HG02588 (cell line): Measurements from ENCODE around the gene TNFAIP6.
A peak's percentile ranks its signal among the peaks of the same experiment; 100 is the strongest.

ENCODE experiments used
- ATAC-seq: cut with Tn5 transposase; IDR thresholded peaks from one replicate; pipeline ENCODE4 v1.9.1; 2021; ENCODE audit warnings: mild to moderate bottlenecking, moderate library complexity; ENCODE audit not compliant: unreplicated experiment

TNFAIP6 gene

GRCh38 chr2:151359768-151360461, 2.5 kb downstream of the TNFAIP6 start:
- no peak for ATAC-seq

GRCh38 chr2:151361674-151362370, 4.4 kb downstream of the TNFAIP6 start:
- no peak for ATAC-seq

- ATAC-seq = peak; percentile 86
Observed at GRCh38 chr2:151363709-151364108, 6.3 kb downstream of the TNFAIP6 start.

GRCh38 chr2:151367571-151367970, 10.2 kb downstream of the TNFAIP6 start:
- no peak for ATAC-seq

- ATAC-seq = peak; percentile 93
Observed at GRCh38 chr2:151374436-151374835, 17.0 kb downstream of the TNFAIP6 start.

GRCh38 chr2:151379169-151379568, 21.8 kb downstream of the TNFAIP6 start:
- ATAC-seq = no peak

- ATAC-seq = no peak
Observed at GRCh38 chr2:151380580-151381235, 23.3 kb downstream of the TNFAIP6 start.

- ATAC-seq = no peak
Observed at GRCh38 chr2:151381266-151381665, 23.9 kb downstream of the TNFAIP6 start.

- ATAC-seq = no peak
Observed at GRCh38 chr2:151388011-151388410, 30.6 kb downstream of the TNFAIP6 start.

GRCh38 chr2:151391436-151391835, 34.0 kb downstream of the TNFAIP6 start:
- no peak for ATAC-seq

GRCh38 chr2:151394509-151394908, 37.1 kb downstream of the TNFAIP6 start:
- ATAC-seq = no peak

GRCh38 chr2:151395509-151396374, 38.4 kb downstream of the TNFAIP6 start:
- no peak for ATAC-seq

GRCh38 chr2:151399981-151400380, 42.6 kb downstream of the TNFAIP6 start:
- ATAC-seq = no peak

GRCh38 chr2:151401149-151401548, 43.8 kb downstream of the TNFAIP6 start:
- ATAC-seq = no peak

GRCh38 chr2:151403914-151404313, 46.5 kb downstream of the TNFAIP6 start:
- no peak for ATAC-seq

GRCh38 chr2:151405376-151405775, 48.0 kb downstream of the TNFAIP6 start:
- no peak for ATAC-seq

GRCh38 chr2:151407281-151407680, 49.9 kb downstream of the TNFAIP6 start:
- ATAC-seq = no peak

GRCh38 chr2:151408788-151409600, 51.6 kb downstream of the TNFAIP6 start:
- no peak for ATAC-seq

GRCh38 chr2:151409601-151410484, 52.5 kb downstream of the TNFAIP6 start, which contains the start of gene RIF1:
TSS of gene RIF1 (plus strand) at chr2:151409902. CDS start at chr2:151410424, 522 bp downstream.
- ATAC-seq = peak; percentile 96
